Astrocyte (in vitro differentiated cells and primary cell): ENCODE results near the gene ARFGAP2. TPM values are rescaled to one million over a fixed set of nuclear protein-coding genes. Genes with fewer than 3 reads are reported as not detected.

Experiments
- DNase-seq: peaks from one replicate; pipeline ENCODE4 v3.0.0-alpha.2; 2010; ENCODE audit warnings: low read depth
- FAIRE-seq: peaks from 2 replicates; lab custom pipeline; 2011; peaks lifted over from hg19 to GRCh38; lab: Jason Lieb, UNC
- H2AFZ ChIP-seq: 2 replicates; pipeline ENCODE4 v1.6.0; 2012; ENCODE audit warnings: low read depth, low read length, inconsistent platforms
- H3K27ac ChIP-seq: 2 replicates; pipeline ENCODE4 v1.5.1; 2011; ENCODE audit warnings: low read depth, low read length, inconsistent platforms
- H3K27me3 ChIP-seq: 2 replicates; pipeline ENCODE4 v1.6.0; 2011; ENCODE audit warnings: low read length, inconsistent platforms; ENCODE audit not compliant: insufficient read depth
- H3K36me3 ChIP-seq: 2 replicates; pipeline ENCODE4 v1.5.1; 2011; ENCODE audit warnings: low read length, inconsistent platforms; ENCODE audit not compliant: insufficient read depth
- H3K4me1 ChIP-seq: 2 replicates; pipeline ENCODE4 v1.5.1; 2011; ENCODE audit warnings: low read length, inconsistent platforms; ENCODE audit not compliant: insufficient read depth
- H3K4me2 ChIP-seq: 2 replicates; pipeline ENCODE4 v1.6.0; 2012; ENCODE audit warnings: low read length, inconsistent platforms
- H3K4me3 ChIP-seq: 2 replicates; pipeline ENCODE4 v1.5.1; 2011; ENCODE audit warnings: low read depth, mild to moderate bottlenecking, low read length, inconsistent platforms; ENCODE audit not compliant: insufficient read depth
- H3K79me2 ChIP-seq: 2 replicates; pipeline ENCODE4 v1.6.0; 2012; ENCODE audit warnings: mild to moderate bottlenecking, low read length, inconsistent platforms; ENCODE audit not compliant: insufficient read depth
- H3K9ac ChIP-seq: 2 replicates; pipeline ENCODE4 v1.6.0; 2012; ENCODE audit warnings: mild to moderate bottlenecking, low read length, inconsistent platforms
- H3K9me3 ChIP-seq: 2 replicates; pipeline ENCODE4 v1.5.1; 2012; ENCODE audit warnings: low read depth, mild to moderate bottlenecking, low read length, inconsistent platforms; ENCODE audit not compliant: insufficient read depth
- H4K20me1 ChIP-seq: 2 replicates; pipeline ENCODE4 v1.6.0; 2012; ENCODE audit warnings: low read length, inconsistent platforms; ENCODE audit not compliant: insufficient read depth
- H3K27ac Mint-ChIP-seq: one replicate; pipeline ENCODE4 v1.8.0; 2021; ENCODE audit warnings: mild to moderate bottlenecking, mixed read lengths; ENCODE audit not compliant: unreplicated experiment
- H3K27me3 Mint-ChIP-seq: one replicate; pipeline ENCODE4 v1.8.0; 2021; ENCODE audit warnings: low read depth, mixed read lengths; ENCODE audit not compliant: unreplicated experiment
- H3K36me3 Mint-ChIP-seq: one replicate; pipeline ENCODE4 v1.8.0; 2021; ENCODE audit warnings: low read depth, mixed read lengths; ENCODE audit not compliant: unreplicated experiment
- H3K4me1 Mint-ChIP-seq: one replicate; pipeline ENCODE4 v1.8.0; 2021; ENCODE audit warnings: low read depth, mixed read lengths; ENCODE audit not compliant: unreplicated experiment
- H3K4me3 Mint-ChIP-seq: one replicate; pipeline ENCODE4 v1.8.0; 2021; ENCODE audit warnings: mild to moderate bottlenecking, moderate library complexity, mixed read lengths; ENCODE audit not compliant: unreplicated experiment
- H3K9me3 Mint-ChIP-seq: one replicate; pipeline ENCODE4 v1.8.0; 2021; ENCODE audit warnings: mild to moderate bottlenecking, mixed read lengths; ENCODE audit not compliant: unreplicated experiment
- CTCF ChIP-seq: IDR thresholded peaks from 2 replicates; pipeline ENCODE4 v1.5.1; 2011; ENCODE audit warnings: low read depth, mild to moderate bottlenecking, inconsistent platforms, low read length, moderate library complexity; ENCODE audit not compliant: insufficient read depth
- EZH2 ChIP-seq: IDR thresholded peaks from 2 replicates; pipeline ENCODE4 v1.6.1; 2012; ENCODE audit warnings: mild to moderate bottlenecking, low read length, inconsistent platforms; ENCODE audit not compliant: insufficient read depth
- total RNA-seq: library from RNA; stranded (reverse); gene quantifications from 2 replicates; pipeline ENCODE4 v1.2.1, GENCODE V29; 2021

ARFGAP2 gene
- total RNA-seq, 1 donor from 2014 or later: 51.0 TPM

GRCh38 chr11:47155879-47156278 lies 20.8 kb downstream of the ARFGAP2 start:
- Histone ChIP-seq H3K9ac (no peak overlapping the region), H2AFZ (no peak overlapping the region), H3K4me2 (no peak overlapping the region), H3K36me3 (no peaks in the 10 kb centered on the region), H3K27me3 (no peaks in the 10 kb centered on the region), H3K9me3 (no peaks in the 10 kb centered on the region), H4K20me1 (peaks cover 25% of the 10 kb centered on the region), H3K4me3 (no peak overlapping the region), H3K27ac (no peak overlapping the region), H3K4me1 (peaks cover 25% of the 10 kb centered on the region), H3K79me2 (no peaks in the 10 kb centered on the region)
- no peak for TF ChIP-seq CTCF
- TF ChIP-seq EZH2: no peak
- FAIRE-seq (no peak), DNase-seq (no peak)
- Mint-ChIP-seq H3K27ac (no peak overlapping the region), H3K36me3 (peaks cover 11% of the 10 kb centered on the region), H3K27me3 (no peaks in the 10 kb centered on the region), H3K4me1 (peaks cover 13% of the 10 kb centered on the region), H3K4me3 (no peak overlapping the region), H3K9me3 (no peaks in the 10 kb centered on the region)

- no peak overlapping the region for H3K4me3 Mint-ChIP-seq
- H3K27me3 Mint-ChIP-seq: no peaks in the 10 kb centered on the region
- Histone ChIP-seq H2AFZ (no peak overlapping the region), H3K27ac (peak overlapping the region; percentile 5), H3K79me2 (no peaks in the 10 kb centered on the region), H3K4me2 (no peak overlapping the region), H4K20me1 (peaks cover 27% of the 10 kb centered on the region), H3K4me1 (peaks cover 25% of the 10 kb centered on the region), H3K9ac (no peak overlapping the region), H3K4me3 (no peak overlapping the region), H3K36me3 (no peaks in the 10 kb centered on the region), H3K9me3 (no peaks in the 10 kb centered on the region), H3K27me3 (no peaks in the 10 kb centered on the region)
- H3K9me3 Mint-ChIP-seq: no peaks in the 10 kb centered on the region
- FAIRE-seq (no peak), DNase-seq (no peak)
- H3K4me1 Mint-ChIP-seq: peaks cover 13% of the 10 kb centered on the region
- H3K27ac Mint-ChIP-seq: no peak overlapping the region
- TF ChIP-seq EZH2: no peak
- TF ChIP-seq CTCF: no peak
- peaks cover 18% of the 10 kb centered on the region for H3K36me3 Mint-ChIP-seq
Measured at GRCh38 chr11:47154616-47155570, 21.8 kb downstream of the ARFGAP2 start.
